Measurements from ENCODE around the gene VPS13A. TPM values are rescaled to one million over a fixed set of nuclear protein-coding genes. Genes with fewer than 3 reads are reported as not detected.
"Not testable (repeated sequence)": the region's sequence is repeated elsewhere in the genome, so short reads cannot be mapped to it uniquely, and the experiment has no call there.

VPS13A gene
- total RNA-seq, 2 experiments from 2014 or later = 28.4 to 28.8 TPM

- no peak overlapping the region for H3K27ac Mint-ChIP-seq
- no peaks in the 10 kb centered on the region for H3K4me1 Mint-ChIP-seq
- H3K27me3 Mint-ChIP-seq = peaks cover 4% of the 10 kb centered on the region
Observed at GRCh38 chr9:77438653-77439052, 261.3 kb downstream of the VPS13A start.

DNA sequence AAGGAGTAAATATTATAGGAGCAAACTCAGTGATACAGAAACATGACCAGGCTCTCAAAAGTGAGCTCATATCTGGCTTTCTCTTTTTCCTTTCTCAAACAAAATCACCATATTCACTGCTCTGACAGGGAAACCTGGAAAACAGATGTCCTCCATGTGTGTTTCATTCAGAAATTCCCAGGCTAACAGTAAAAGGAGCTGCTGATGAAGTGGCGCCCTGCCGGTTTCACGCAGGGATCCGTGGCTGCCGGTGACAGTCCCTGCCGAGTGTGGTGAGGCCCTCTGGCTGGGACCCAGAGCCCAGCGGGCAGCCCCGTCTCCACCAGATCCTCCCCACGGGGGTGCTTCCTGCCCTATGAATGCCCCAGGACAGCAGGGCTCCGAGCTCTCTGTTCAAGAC, 262.7 kb downstream of the VPS13A start:
- no peaks in the 10 kb centered on the region for H3K27me3 Mint-ChIP-seq
- H3K36me3 Mint-ChIP-seq = no peaks in the 10 kb centered on the region
- DNase-seq = no peak
- H3K9me3 Mint-ChIP-seq = no peaks in the 10 kb centered on the region
- no peak overlapping the region for H3K27ac Mint-ChIP-seq
- no peaks in the 10 kb centered on the region for H3K4me1 Mint-ChIP-seq
- no peak overlapping the region for H3K4me3 Mint-ChIP-seq

More at GRCh38 chr9:77438653-77439052, 261.3 kb downstream of the VPS13A start:
- Mint-ChIP-seq H3K4me3 (no peak overlapping the region), H3K9me3 (no peaks in the 10 kb centered on the region), H3K36me3 (no peaks in the 10 kb centered on the region)
- DNase-seq = no peak

GRCh38 chr9:77441124-77441523, 263.8 kb downstream of the VPS13A start:
- H3K4me1 Mint-ChIP-seq, H3K4me3 Mint-ChIP-seq, H3K36me3 Mint-ChIP-seq, H3K9me3 Mint-ChIP-seq, H3K27ac Mint-ChIP-seq, H3K27me3 Mint-ChIP-seq, DNase-seq: not testable (repeated sequence)

- H3K4me3 Mint-ChIP-seq = no peak overlapping the region
Observed at GRCh38 chr9:77442436-77442835, 265.1 kb downstream of the VPS13A start.

GRCh38 chr9:77447646-77448045, 270.3 kb downstream of the VPS13A start:
- Mint-ChIP-seq H3K4me3 (no peak overlapping the region), H3K36me3 (no peaks in the 10 kb centered on the region), H3K27me3 (no peaks in the 10 kb centered on the region), H3K27ac (no peak overlapping the region), H3K4me1 (no peaks in the 10 kb centered on the region), H3K9me3 (peaks cover 1% of the 10 kb centered on the region)
- no peak for DNase-seq

More at GRCh38 chr9:77442436-77442835, 265.1 kb downstream of the VPS13A start:
- no peaks in the 10 kb centered on the region for H3K4me1 Mint-ChIP-seq
- no peaks in the 10 kb centered on the region for H3K27me3 Mint-ChIP-seq
- no peak overlapping the region for H3K27ac Mint-ChIP-seq
- H3K9me3 Mint-ChIP-seq = no peaks in the 10 kb centered on the region
- no peaks in the 10 kb centered on the region for H3K36me3 Mint-ChIP-seq
- DNase-seq = no peak

GRCh38 chr9:77449240-77450084, 272.1 kb downstream of the VPS13A start:
- DNase-seq = no peak
- H3K4me3 Mint-ChIP-seq = no peak overlapping the region
- H3K36me3 Mint-ChIP-seq = peaks cover 2% of the 10 kb centered on the region

GRCh38 chr9:77450085-77450475, 272.7 kb downstream of the VPS13A start:
- Mint-ChIP-seq H3K27me3 (no peaks in the 10 kb centered on the region), H3K4me1 (peaks cover 8% of the 10 kb centered on the region), H3K27ac (no peak overlapping the region)

More at GRCh38 chr9:77449240-77450084, 272.1 kb downstream of the VPS13A start:
- H3K27me3 Mint-ChIP-seq = no peaks in the 10 kb centered on the region
- peaks cover 8% of the 10 kb centered on the region for H3K4me1 Mint-ChIP-seq
- peaks cover 1% of the 10 kb centered on the region for H3K9me3 Mint-ChIP-seq
- no peak overlapping the region for H3K27ac Mint-ChIP-seq

GRCh38 chr9:77451507-77451906, 274.2 kb downstream of the VPS13A start:
- Mint-ChIP-seq H3K4me1 (peaks cover 8% of the 10 kb centered on the region), H3K4me3 (no peak overlapping the region), H3K27me3 (no peaks in the 10 kb centered on the region), H3K36me3 (peaks cover 2% of the 10 kb centered on the region), H3K9me3 (peaks cover 1% of the 10 kb centered on the region), H3K27ac (no peak overlapping the region)
- no peak for DNase-seq

More at GRCh38 chr9:77450085-77450475, 272.7 kb downstream of the VPS13A start:
- Mint-ChIP-seq H3K4me3 (no peak overlapping the region), H3K9me3 (peaks cover 1% of the 10 kb centered on the region), H3K36me3 (peaks cover 2% of the 10 kb centered on the region)
- DNase-seq = no peak

GRCh38 chr9:77453825-77454647, 276.7 kb downstream of the VPS13A start:
- peak overlapping the region; percentile 18 for H3K27ac Mint-ChIP-seq
- H3K4me3 Mint-ChIP-seq = peak overlapping the region; percentile 63
- peaks cover 2% of the 10 kb centered on the region for H3K36me3 Mint-ChIP-seq
- peaks cover 1% of the 10 kb centered on the region for H3K9me3 Mint-ChIP-seq
- H3K4me1 Mint-ChIP-seq = peaks cover 13% of the 10 kb centered on the region
- no peak for DNase-seq
- H3K27me3 Mint-ChIP-seq = peaks cover 3% of the 10 kb centered on the region

DNA sequence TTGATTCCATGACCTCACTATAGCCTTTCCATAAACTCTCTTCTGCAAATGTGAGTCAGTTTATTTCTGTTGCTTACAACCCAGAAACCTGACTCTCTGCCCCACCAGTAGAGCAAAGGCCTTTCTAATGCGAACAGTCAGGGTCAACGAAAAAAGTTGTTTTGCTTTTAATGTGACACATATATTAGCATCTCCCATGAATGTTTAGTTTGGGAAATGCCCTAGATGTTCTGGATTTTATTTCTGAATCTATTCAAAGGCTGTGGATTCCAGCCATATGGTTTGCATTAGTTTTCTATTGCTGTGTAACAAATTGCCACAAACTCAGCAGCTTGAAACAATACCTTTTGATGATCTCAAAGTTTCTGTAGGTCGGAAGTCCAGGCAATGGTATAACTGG, 277.3 kb downstream of the VPS13A start:
- no peak overlapping the region for H3K4me3 Mint-ChIP-seq
- H3K27ac Mint-ChIP-seq = no peak overlapping the region
- peaks cover 2% of the 10 kb centered on the region for H3K36me3 Mint-ChIP-seq
- no peak for DNase-seq
- H3K9me3 Mint-ChIP-seq = peaks cover 1% of the 10 kb centered on the region
- H3K27me3 Mint-ChIP-seq = peaks cover 3% of the 10 kb centered on the region
- peaks cover 13% of the 10 kb centered on the region for H3K4me1 Mint-ChIP-seq

DNA sequence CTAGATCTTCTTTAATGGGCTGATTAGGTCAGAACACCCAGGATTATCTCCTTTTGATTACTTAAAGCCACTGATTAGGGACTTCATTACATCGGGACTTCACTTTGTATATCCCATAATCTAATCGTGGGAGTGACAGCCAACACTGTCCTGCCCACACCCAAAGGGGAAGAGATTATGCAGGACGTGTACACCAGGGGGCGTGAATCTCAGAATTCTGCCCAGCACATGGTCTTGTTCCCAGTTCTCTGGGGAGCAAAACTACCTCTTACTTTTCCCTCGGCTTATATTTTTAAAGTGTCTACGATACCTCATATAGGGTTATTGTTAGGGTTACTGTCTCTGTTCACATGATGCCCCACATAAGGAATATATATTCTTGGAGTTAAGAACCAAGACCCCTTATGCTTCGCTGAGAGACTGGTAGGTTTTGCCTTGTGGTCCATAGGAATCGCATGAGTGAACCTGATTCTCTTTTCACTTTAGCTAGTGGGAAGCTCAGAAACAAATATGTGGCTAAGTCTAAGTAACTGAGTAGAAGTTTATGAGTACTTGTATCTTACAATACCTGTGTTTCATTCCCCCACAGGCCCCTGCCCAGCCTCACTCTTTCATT, 278.1 kb downstream of the VPS13A start:
- Mint-ChIP-seq H3K4me1 (peaks cover 13% of the 10 kb centered on the region), H3K27ac (no peak overlapping the region), H3K9me3 (peaks cover 1% of the 10 kb centered on the region), H3K36me3 (peaks cover 2% of the 10 kb centered on the region), H3K4me3 (no peak overlapping the region), H3K27me3 (peaks cover 3% of the 10 kb centered on the region)
- DNase-seq = peak; percentile 24

- no peaks in the 10 kb centered on the region for H3K9me3 Mint-ChIP-seq
Observed at GRCh38 chr9:77456829-77457437, 279.6 kb downstream of the VPS13A start.

GRCh38 chr9:77457916-77458592, 280.7 kb downstream of the VPS13A start:
- Mint-ChIP-seq H3K27me3 (peaks cover 3% of the 10 kb centered on the region), H3K9me3 (no peaks in the 10 kb centered on the region), H3K27ac (no peak overlapping the region), H3K4me3 (no peak overlapping the region), H3K4me1 (peaks cover 13% of the 10 kb centered on the region), H3K36me3 (peaks cover 2% of the 10 kb centered on the region)
- DNase-seq = peak; percentile 53

More at GRCh38 chr9:77456829-77457437, 279.6 kb downstream of the VPS13A start:
- Mint-ChIP-seq H3K4me1 (peaks cover 13% of the 10 kb centered on the region), H3K27ac (no peak overlapping the region), H3K4me3 (no peak overlapping the region), H3K36me3 (peaks cover 2% of the 10 kb centered on the region), H3K27me3 (peaks cover 3% of the 10 kb centered on the region)
- peak; percentile 76 for DNase-seq

GRCh38 chr9:77460938-77461337, 283.6 kb downstream of the VPS13A start:
- H3K9me3 Mint-ChIP-seq = no peaks in the 10 kb centered on the region
- no peak for DNase-seq
- H3K4me3 Mint-ChIP-seq = no peak overlapping the region
- H3K36me3 Mint-ChIP-seq = no peaks in the 10 kb centered on the region
- peaks cover 5% of the 10 kb centered on the region for H3K4me1 Mint-ChIP-seq
- H3K27ac Mint-ChIP-seq = no peak overlapping the region
- H3K27me3 Mint-ChIP-seq = peaks cover 5% of the 10 kb centered on the region

Measured in activated naive CD8-positive, alpha-beta T cell treated with anti-CD3 and anti-CD28 coated beads for 36 hours (primary cell).